ENCODE results near the gene SLC5A11.
"Not testable (repeated sequence)": the region's sequence is repeated elsewhere in the genome, so short reads cannot be mapped to it uniquely, and the experiment has no call there.

SLC5A11 gene

GRCh38 chr16:24845726-24846547 is at the start of gene SLC5A11:
SLC5A11 (plus strand) TSS chr16:24845963; CDS start chr16:24858644, 12,681 bp downstream.
- TF ChIP-seq ZNF274 (IDR thresholded peaks at IDR 0.05; ENCODE audit: low read depth, low read length): no peak
- H3K4me3 ChIP-seq (ENCODE audit: low read length): no peak within 1 kb of the TSS

- H3K4me3 ChIP-seq (ENCODE audit: low read length): no peak overlapping the region
- no peak for TF ChIP-seq ZNF274 (IDR thresholded peaks at IDR 0.05; ENCODE audit: low read depth, low read length)
These were observed 45.2 kb upstream of the SLC5A11 start for GRCh38 chr16:24800586-24800985.

- TF ChIP-seq ZNF274 (IDR thresholded peaks at IDR 0.05; ENCODE audit: low read depth, low read length): no peak
- H3K4me3 ChIP-seq (ENCODE audit: low read length): no peak overlapping the region
These were observed 43.9 kb upstream of the SLC5A11 start for GRCh38 chr16:24801761-24802302.

GRCh38 chr16:24805484-24805883 is 40.3 kb upstream of the SLC5A11 start:
- H3K4me3 ChIP-seq (ENCODE audit: low read length): no peak overlapping the region
- TF ChIP-seq ZNF274 (IDR thresholded peaks at IDR 0.05; ENCODE audit: low read depth, low read length): no peak

GRCh38 chr16:24807301-24807700 is 38.5 kb upstream of the SLC5A11 start:
- TF ChIP-seq ZNF274 (IDR thresholded peaks at IDR 0.05; ENCODE audit: low read depth, low read length): no peak
- H3K4me3 ChIP-seq (ENCODE audit: low read length): no peak overlapping the region

- H3K4me3 ChIP-seq (ENCODE audit: low read length): no peak overlapping the region
- TF ChIP-seq ZNF274 (IDR thresholded peaks at IDR 0.05; ENCODE audit: low read depth, low read length): no peak
These were observed 34.6 kb upstream of the SLC5A11 start for GRCh38 chr16:24810951-24811843.

- H3K4me3 ChIP-seq (ENCODE audit: low read length): not testable (repeated sequence)
These were observed 33.0 kb upstream of the SLC5A11 start for GRCh38 chr16:24812813-24813212.

GRCh38 chr16:24815021-24815420 is 30.7 kb upstream of the SLC5A11 start:
- no peak overlapping the region for H3K4me3 ChIP-seq (ENCODE audit: low read length)
- no peak for TF ChIP-seq ZNF274 (IDR thresholded peaks at IDR 0.05; ENCODE audit: low read depth, low read length)

- no peak overlapping the region for H3K4me3 ChIP-seq (ENCODE audit: low read length)
- TF ChIP-seq ZNF274 (IDR thresholded peaks at IDR 0.05; ENCODE audit: low read depth, low read length): no peak
These were observed 29.1 kb upstream of the SLC5A11 start for GRCh38 chr16:24816688-24817087.

GRCh38 chr16:24819462-24820040 is 26.2 kb upstream of the SLC5A11 start:
- H3K4me3 ChIP-seq (ENCODE audit: low read length): no peak overlapping the region
- TF ChIP-seq ZNF274 (IDR thresholded peaks at IDR 0.05; ENCODE audit: low read depth, low read length): no peak

GRCh38 chr16:24820522-24820921 is 25.2 kb upstream of the SLC5A11 start:
- TF ChIP-seq ZNF274 (IDR thresholded peaks at IDR 0.05; ENCODE audit: low read depth, low read length): no peak
- H3K4me3 ChIP-seq (ENCODE audit: low read length): no peak overlapping the region

- H3K4me3 ChIP-seq (ENCODE audit: low read length): no peak overlapping the region
- TF ChIP-seq ZNF274 (IDR thresholded peaks at IDR 0.05; ENCODE audit: low read depth, low read length): no peak
These were observed 24.6 kb upstream of the SLC5A11 start for GRCh38 chr16:24821129-24821528.

- TF ChIP-seq ZNF274 (IDR thresholded peaks at IDR 0.05; ENCODE audit: low read depth, low read length): no peak
- H3K4me3 ChIP-seq (ENCODE audit: low read length): no peak overlapping the region
These were observed 23.2 kb upstream of the SLC5A11 start for GRCh38 chr16:24822542-24822941.

- no peak for TF ChIP-seq ZNF274 (IDR thresholded peaks at IDR 0.05; ENCODE audit: low read depth, low read length)
- H3K4me3 ChIP-seq (ENCODE audit: low read length): no peak overlapping the region
These were observed 22.8 kb upstream of the SLC5A11 start for GRCh38 chr16:24822974-24823373.
